Transverse colon (tissue), 4 donors: ENCODE measurements around the gene ST3GAL4.
"Not testable (repeated sequence)": the region's sequence is repeated elsewhere in the genome, so short reads cannot be mapped to it uniquely, and the experiment has no call there.

Experiments
- CTCF ChIP-seq, 5 experiments: fragments of 200-600 bp in 3 of 5; fragments of 450-650 bp in 2 of 5; sonication (generic) in 3 of 5; IDR thresholded peaks; 1 replicate in 2 of 5; 2 replicates in 3 of 5; pipeline ENCODE4 v1.5.1; 2016 to 2017; ENCODE audit warnings: antibody characterized with exemption in 5 of 5, inconsistent platforms in 3 of 5, mild to moderate bottlenecking in 2 of 5, moderate library complexity in 1 of 5
- EP300 ChIP-seq: sonication (generic); formaldehyde crosslinking; IDR thresholded peaks from one replicate; pipeline ENCODE4 v1.6.1; 2017; ENCODE audit warnings: antibody characterized with exemption, low read depth
- POLR2A ChIP-seq: fragments of 450-650 bp; IDR thresholded peaks from one replicate; pipeline ENCODE4 v1.6.1; 2016; ENCODE audit warnings: antibody characterized with exemption, mild to moderate bottlenecking, moderate library complexity
- POLR2AphosphoS5 ChIP-seq, 3 donors: sonication (generic); formaldehyde crosslinking; IDR thresholded peaks; one replicate each; pipeline ENCODE4 v1.6.1; 2016; ENCODE audit warnings: antibody characterized with exemption in 3 of 3

- TF ChIP-seq POLR2AphosphoS5 (IDR thresholded peaks at IDR 0.05); CTCF (IDR thresholded peaks at IDR 0.05); POLR2A; EP300: not testable (repeated sequence)
Measured at GRCh38 chr11:126382641-126383040, 27.2 kb downstream of the ST3GAL4 start.
